SK-MEL-5 (cell line): ENCODE data around the gene BCL2L2. TPM values are rescaled to one million over a fixed set of nuclear protein-coding genes. Genes with fewer than 3 reads are reported as not detected.
A peak's percentile ranks its signal among the peaks of the same experiment; 100 is the strongest.

Experiments used
- DNase-seq: peaks from one replicate; pipeline ENCODE4 v3.0.0-alpha.2; 2016; ENCODE audit warnings: low read depth, low spot score
- in situ Hi-C: cut with HindIII; loops from 2 replicates; pipeline ENCODE4 v1.10.0; 2016; ENCODE audit warnings: low sequenced_read_pairs, high pct_unique_total_duplicates, low pct_unique_long_range_greater_than_20kb
- small RNA-seq, 2 experiments: library from RNA; depleted of rRNA; stranded (forward); fragments of <200 nt; gene quantifications; one replicate each; pipeline ENCODE3, GENCODE V24; 2014
- total RNA-seq: library from RNA; depleted of rRNA; stranded (reverse); fragments of >200 nt; shearing (Covaris generic); gene quantifications from 2 replicates; pipeline ENCODE4 v1.2.3, GENCODE V29; 2014; rRNA removed

The BCL2L2 gene
- total RNA-seq, 1 experiment from 2014 or later, result 19.1 TPM

GRCh38 chr14:23360496-23360895, 53.9 kb downstream of the BCL2L2 start:
- peak; percentile 61 for DNase-seq
- in situ Hi-C loops, result no loop called here

- DNase-seq, result no peak
- in situ Hi-C loops, result no loop called here
Observed at GRCh38 chr14:23361320-23361719, 54.7 kb downstream of the BCL2L2 start.

Small RNAs within 50 kb of the gene (small RNA-seq; reads per million reads assigned to genes)
- 0 reads per million in 2 experiments for gene RNU6-1046P

Other genes starting within 250 kb of the BCL2L2 start
- 0.96 and 1.1 TPM in 2 replicates for gene CDH24, start 249.3 kb upstream of the BCL2L2 start, total RNA-seq
- gene ACIN1, start 211.7 kb upstream of the BCL2L2 start, total RNA-seq, result 69.7 and 83.0 TPM in 2 replicates
- gene C14orf119, start 211.3 kb upstream of the BCL2L2 start, total RNA-seq, result 65.5 and 70.6 TPM in 2 replicates
- gene CIROP, start 201.8 kb upstream of the BCL2L2 start, total RNA-seq, result not detected in 2 replicates
- not detected in 2 replicates for gene CEBPE, start 187.6 kb upstream of the BCL2L2 start, total RNA-seq
- gene SLC7A8, start 123.2 kb upstream of the BCL2L2 start, total RNA-seq, result 27.8 and 30.8 TPM in 2 replicates
- gene RNF212B, start 68.9 kb upstream of the BCL2L2 start, total RNA-seq, result not detected in 2 replicates
- gene HOMEZ, start 20.7 kb upstream of the BCL2L2 start, total RNA-seq, result 12.8 TPM in 2 replicates
- 3.6 and 3.9 TPM in 2 replicates for gene PPP1R3E, start 4.0 kb upstream of the BCL2L2 start, total RNA-seq
- gene PABPN1, start 14.6 kb downstream of the BCL2L2 start, total RNA-seq, result 45.9 and 50.8 TPM in 2 replicates
- 9.5 and 10.7 TPM in 2 replicates for gene SLC22A17, start 46.1 kb downstream of the BCL2L2 start, total RNA-seq
- gene EFS, start 58.3 kb downstream of the BCL2L2 start, total RNA-seq, result not detected in 2 replicates
- gene IL25, start 66.0 kb downstream of the BCL2L2 start, total RNA-seq, result not detected in 2 replicates
- not detected in 2 replicates for gene CMTM5, start 70.2 kb downstream of the BCL2L2 start, total RNA-seq
- gene MYH6, start 101.4 kb downstream of the BCL2L2 start, total RNA-seq, result not detected in 2 replicates
- gene MYH7, start 128.8 kb downstream of the BCL2L2 start, total RNA-seq, result 0.05 TPM in 1 of 2 replicates, not detected in the other
- 61.6 and 63.6 TPM in 2 replicates for gene NGDN, start 162.9 kb downstream of the BCL2L2 start, total RNA-seq
- gene ZFHX2, start 244.9 kb downstream of the BCL2L2 start, total RNA-seq, result not detected in 2 replicates
- 9.5 and 11.9 TPM in 2 replicates for gene THTPA, start 249.4 kb downstream of the BCL2L2 start, total RNA-seq